GM18502 (cell line): ENCODE data around the gene FCHSD2.
"Not testable (repeated sequence)": the region's sequence is repeated elsewhere in the genome, so short reads cannot be mapped to it uniquely, and the experiment has no call there.

Source experiments
- ATAC-seq: cut with Tn5 transposase; IDR thresholded peaks from one replicate; pipeline ENCODE4 v1.9.1; 2021; ENCODE audit warnings: mild to moderate bottlenecking; ENCODE audit not compliant: unreplicated experiment, poor library complexity

The FCHSD2 gene

GRCh38 chr11:72950685-72951084 lies 191.4 kb downstream of the FCHSD2 start:
- ATAC-seq, result no peak

- no peak for ATAC-seq
Measured at GRCh38 chr11:72947229-72947628, 194.9 kb downstream of the FCHSD2 start.

GRCh38 chr11:72943664-72944063 lies 198.5 kb downstream of the FCHSD2 start:
- no peak for ATAC-seq

- ATAC-seq, result no peak
Measured at GRCh38 chr11:72940417-72940816, 201.7 kb downstream of the FCHSD2 start.

DNA sequence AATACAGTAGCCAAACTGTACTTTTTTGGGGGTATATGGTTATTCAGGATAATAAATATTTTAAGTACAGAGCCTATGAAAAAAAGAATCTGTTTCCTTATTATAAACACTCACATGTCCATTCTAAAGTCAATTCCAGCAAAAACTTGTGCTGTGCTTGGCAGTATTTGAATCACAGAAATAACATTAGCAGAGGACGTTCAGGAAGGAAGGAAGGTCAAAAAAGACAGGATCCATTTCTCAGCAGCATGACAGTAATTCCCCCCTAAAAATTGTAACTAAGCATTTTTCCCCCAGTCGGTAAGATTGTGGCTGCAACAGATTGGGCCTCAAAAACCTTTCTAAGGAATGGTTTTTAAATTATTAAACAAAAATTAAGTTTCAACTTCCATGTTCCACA lies 203.1 kb downstream of the FCHSD2 start:
- ATAC-seq, result no peak

DNA sequence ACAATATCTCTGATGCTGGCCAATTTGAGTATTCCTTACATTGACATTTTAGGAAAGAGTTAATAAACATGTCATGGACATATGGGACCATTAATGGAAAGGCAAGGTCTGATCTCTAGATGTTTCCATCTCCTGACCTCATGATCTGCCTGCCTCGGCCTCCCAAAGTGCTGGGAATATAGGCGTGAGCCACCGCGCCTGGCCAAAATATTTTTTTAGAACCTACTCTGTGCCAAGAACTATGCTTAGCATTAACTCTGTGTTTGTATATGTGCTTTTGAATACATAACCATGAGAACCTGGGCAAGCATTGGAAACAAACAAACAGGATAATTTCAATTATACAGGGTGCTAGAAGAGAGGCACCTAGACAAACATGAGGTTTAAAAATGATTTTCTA lies 204.7 kb downstream of the FCHSD2 start:
- no peak for ATAC-seq

GRCh38 chr11:72935700-72936099 lies 206.4 kb downstream of the FCHSD2 start:
- no peak for ATAC-seq

GRCh38 chr11:72932132-72932570 lies 210.0 kb downstream of the FCHSD2 start:
- ATAC-seq, result no peak

DNA sequence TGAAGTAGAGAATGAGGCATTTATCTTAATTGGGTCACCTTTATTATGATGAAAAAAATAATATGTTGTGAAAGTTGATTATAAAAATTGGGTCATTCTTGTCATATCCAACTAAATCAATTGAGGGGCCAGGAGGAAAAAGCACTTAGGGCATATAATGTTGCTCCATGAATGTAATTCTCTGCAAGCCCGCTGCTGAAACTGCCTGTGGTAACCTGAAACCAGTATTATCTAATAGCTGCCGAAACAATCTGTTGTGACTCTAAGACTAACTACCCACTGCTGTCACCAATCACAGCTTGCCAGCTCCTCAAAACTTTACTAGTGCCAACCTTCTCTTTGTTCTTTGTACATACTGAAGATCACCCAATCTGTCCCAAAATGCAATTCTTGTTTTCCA lies 212.1 kb downstream of the FCHSD2 start:
- no peak for ATAC-seq

GRCh38 chr11:72929256-72929655 lies 212.9 kb downstream of the FCHSD2 start:
- ATAC-seq, result no peak

DNA sequence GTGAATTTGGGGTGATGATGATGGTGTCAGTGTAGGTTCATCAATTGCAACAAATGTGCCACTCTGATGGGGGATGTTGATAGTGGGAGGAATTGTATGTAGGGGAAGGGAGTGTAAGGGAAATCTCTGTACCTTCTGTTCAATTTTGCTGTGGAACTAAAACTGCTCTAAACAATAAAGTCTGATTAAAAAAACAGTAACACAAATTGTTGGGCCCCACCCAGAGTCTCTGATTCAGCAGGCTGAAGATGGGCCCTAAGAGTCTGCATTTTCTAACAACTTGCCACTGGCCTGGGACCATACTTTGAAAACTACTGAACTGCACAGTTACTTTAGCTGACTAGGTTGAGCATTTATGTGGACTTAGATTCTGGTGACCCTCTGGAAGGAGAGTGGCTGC lies 214.7 kb downstream of the FCHSD2 start:
- no peak for ATAC-seq

- ATAC-seq, result no peak
Measured at GRCh38 chr11:72926076-72926475, 216.0 kb downstream of the FCHSD2 start.

DNA sequence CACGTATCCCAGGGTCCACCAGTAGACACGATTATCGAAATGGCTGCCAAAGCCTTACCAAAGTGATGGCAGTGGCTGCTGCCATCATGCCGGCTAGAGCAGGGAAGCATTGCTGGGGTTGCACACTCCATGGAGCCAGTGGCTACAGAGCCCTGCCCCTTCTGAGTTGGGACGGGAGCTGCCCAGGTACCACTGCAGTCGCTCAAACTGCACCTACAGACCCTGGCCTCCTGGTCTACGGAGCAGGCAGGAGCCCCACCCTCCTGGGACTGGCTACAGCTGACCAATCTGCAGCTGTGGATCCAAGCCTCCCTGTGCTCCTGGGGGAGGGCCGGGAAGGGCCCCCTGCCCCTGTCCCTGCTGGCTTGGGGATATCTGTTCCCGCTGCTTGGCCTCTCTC lies 216.5 kb downstream of the FCHSD2 start:
- no peak for ATAC-seq

- ATAC-seq, result no peak
Measured at GRCh38 chr11:72924568-72925190, 217.4 kb downstream of the FCHSD2 start.

GRCh38 chr11:72921028-72921716 lies 220.9 kb downstream of the FCHSD2 start:
- ATAC-seq, result no peak

DNA sequence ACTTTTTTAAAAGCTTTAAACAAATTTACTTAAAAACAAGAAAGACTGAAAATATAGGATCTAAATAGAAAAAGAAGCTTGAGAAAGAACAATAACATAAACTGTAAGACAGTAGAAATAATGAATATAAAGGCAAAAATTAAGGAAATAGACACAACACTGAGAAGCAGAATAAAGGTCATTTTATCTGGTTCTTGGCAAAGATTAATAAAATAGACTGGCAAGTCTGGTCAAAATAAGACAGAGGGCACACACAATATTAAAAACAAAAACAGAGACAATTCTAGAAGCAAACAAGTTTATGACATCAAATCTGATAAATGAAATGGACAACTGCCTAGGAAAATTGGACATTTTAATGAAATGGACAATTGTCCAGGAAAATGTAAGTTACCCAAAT lies 222.1 kb downstream of the FCHSD2 start:
- ATAC-seq, result no peak

DNA sequence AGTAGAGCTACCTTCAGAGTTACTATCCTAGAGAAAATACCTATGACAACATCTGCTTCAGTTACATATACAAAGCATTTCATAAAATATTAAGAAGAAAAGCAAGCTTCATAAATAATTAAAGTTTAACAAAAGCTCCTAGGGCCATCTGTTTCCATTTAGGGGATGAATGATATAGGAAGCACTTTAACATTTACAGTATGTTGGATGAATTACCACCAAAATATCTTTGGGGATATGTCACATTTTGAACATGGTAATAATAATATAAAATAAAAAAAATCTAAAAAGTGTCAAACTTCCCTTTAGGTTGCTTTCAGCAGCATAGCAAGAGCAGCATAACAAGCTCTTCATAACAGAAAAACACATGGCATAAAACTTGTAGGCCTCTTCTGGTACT lies 223.3 kb downstream of the FCHSD2 start:
- no peak for ATAC-seq

DNA sequence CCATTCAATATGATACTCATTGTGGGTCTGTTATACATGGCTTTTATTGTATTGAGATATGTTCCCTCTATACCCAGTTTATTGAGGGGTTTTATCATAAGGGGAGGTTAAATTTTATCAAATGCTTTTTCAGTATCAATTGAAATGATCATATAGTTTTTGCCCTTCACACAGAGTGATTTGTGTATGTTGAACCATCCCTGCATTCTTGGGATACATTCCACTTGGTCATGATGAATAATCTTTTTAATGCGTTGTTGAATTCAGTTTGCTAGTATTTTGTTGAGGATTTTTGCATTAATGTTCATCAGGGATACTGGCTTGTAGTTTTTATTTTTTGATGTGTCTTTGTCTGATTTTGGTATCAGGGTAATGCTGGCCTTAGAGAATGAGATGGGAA lies 229.9 kb downstream of the FCHSD2 start:
- no peak for ATAC-seq

DNA sequence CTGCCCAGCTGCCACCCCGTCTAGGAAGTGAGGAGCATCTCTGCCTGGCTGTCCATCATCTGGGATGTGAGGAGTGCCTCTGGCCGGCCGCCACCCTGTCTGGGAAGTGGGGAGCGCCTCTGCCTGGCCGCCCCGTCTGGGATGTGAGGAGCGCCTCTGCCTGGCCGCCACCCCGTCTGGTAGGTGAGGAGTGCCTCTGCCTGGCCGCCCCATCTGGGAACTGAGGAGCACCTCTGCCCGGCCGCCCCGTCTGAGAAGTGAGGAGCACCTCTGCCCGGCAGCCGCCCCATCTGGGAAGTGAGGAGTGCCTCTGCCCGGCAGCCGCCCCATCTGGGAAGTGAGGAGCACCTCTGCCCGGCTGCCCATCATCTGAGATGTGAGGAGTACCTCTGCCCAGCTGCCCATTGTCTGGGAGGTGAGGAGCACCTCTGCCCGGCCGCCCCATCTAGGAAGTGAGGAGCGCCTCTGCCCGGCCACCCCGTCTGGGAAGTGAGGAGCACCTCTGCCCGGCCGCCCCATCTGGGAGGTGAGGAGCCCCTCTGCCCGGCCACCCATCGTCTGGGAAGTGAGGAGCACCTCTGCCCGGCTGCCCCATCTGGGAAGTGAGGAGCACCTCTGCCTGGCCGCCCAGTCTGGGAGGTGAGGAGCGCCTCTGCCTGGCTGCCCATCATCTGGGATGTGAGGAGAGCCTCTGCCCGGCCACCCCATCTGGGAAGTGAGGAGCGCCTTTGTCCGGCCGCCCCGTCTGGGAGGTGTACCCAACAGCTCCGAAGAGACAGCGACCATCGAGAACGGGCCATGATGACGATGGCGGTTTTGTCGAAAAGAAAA lies 232.3 kb downstream of the FCHSD2 start:
- ATAC-seq, result not testable (repeated sequence)

GRCh38 chr11:72908032-72908676 lies 234.0 kb downstream of the FCHSD2 start:
- ATAC-seq, result no peak

GRCh38 chr11:72904016-72904415 lies 238.1 kb downstream of the FCHSD2 start:
- no peak for ATAC-seq
